ENCODE data around the gene TUT7. TPM values are rescaled to one million over a fixed set of nuclear protein-coding genes. Genes with fewer than 3 reads are reported as not detected.

The TUT7 gene
- total and polyA plus RNA-seq, 10 of the 15 experiments (the other 5 are each of a cell fraction or from before 2014, with no cell fraction given), result 10.0 to 49.8 (median 30.4) TPM

GRCh38 chr9:86285261-86285660, 68.9 kb downstream of the TUT7 start:
- no peaks in the 10 kb centered on the region for H3K27me3 ChIP-seq (replicated peaks in 1 of 2; ENCODE audit: control insufficient read depth in 2 of 2, insufficient read depth in 2 of 2, low read length in 1 of 2)
- no peak overlapping the region for H2AFZ ChIP-seq (ENCODE audit: control insufficient read depth, low read depth, low read length)
- H3K27ac ChIP-seq (ENCODE audit: control insufficient read depth, insufficient read depth), result no peak overlapping the region
- no peak overlapping the region for H3K9ac ChIP-seq (ENCODE audit: control insufficient read depth, insufficient read depth, low read length)
- no peak overlapping the region for H3K4me2 ChIP-seq (ENCODE audit: control insufficient read depth, insufficient read depth)
- FAIRE-seq (no peak), DNase-seq (ENCODE audit: low read depth, low spot score) (no peak), ATAC-seq (no peak)
- CTCF ChIA-PET, result no interaction called here
- peaks cover 0 to 14% of the 10 kb centered on the region in 2 experiments; a peak in 2 of 4 replicates for H3K36me3 ChIP-seq (ENCODE audit: control insufficient read depth in 2 of 2, insufficient read depth in 2 of 2, low read length in 1 of 2)
- peaks cover 15% of the 10 kb centered on the region for H3K79me2 ChIP-seq (ENCODE audit: control insufficient read depth, insufficient read depth, low read length)
- in situ Hi-C loops (cut with MboI) (loop anchor here (25.0 kb wide), 1 partner anchor 473 kb away; no protein-coding TSS in a partner anchor), intact Hi-C loops (cut with micrococcal nuclease; ENCODE audit: unreplicated experiment) (no loop called here)
- RAD21 ChIA-PET (ENCODE audit: unreplicated experiment), result no interaction called here
- SMC1A ChIA-PET (ENCODE audit: uncharacterized antibody, unreplicated experiment), result no interaction called here
- 64% methylated on average over 2 of the region's 2 CpGs for WGBS (ENCODE audit: insufficient coverage, insufficient replicate concordance, low lambda C conversion rate, missing lambda C conversion rate)
- TF ChIP-seq ZNF217 (IDR thresholded peaks at IDR 0.05), result no peak
- TF ChIP-seq HDGF (IDR thresholded peaks at IDR 0.05), result no peak
- no peak for TF ChIP-seq TCF7 (IDR thresholded peaks at IDR 0.05; ENCODE audit: borderline replicate concordance)
- no peak for TF ChIP-seq ESRRA (IDR thresholded peaks at IDR 0.05; ENCODE audit: low read length)
- no peak for TF ChIP-seq NR2F1 (conservative IDR thresholded peaks at IDR 0.05)
- no peak for TF ChIP-seq PML (IDR thresholded peaks at IDR 0.05; ENCODE audit: low read length)
- TF ChIP-seq, protein P1, sequence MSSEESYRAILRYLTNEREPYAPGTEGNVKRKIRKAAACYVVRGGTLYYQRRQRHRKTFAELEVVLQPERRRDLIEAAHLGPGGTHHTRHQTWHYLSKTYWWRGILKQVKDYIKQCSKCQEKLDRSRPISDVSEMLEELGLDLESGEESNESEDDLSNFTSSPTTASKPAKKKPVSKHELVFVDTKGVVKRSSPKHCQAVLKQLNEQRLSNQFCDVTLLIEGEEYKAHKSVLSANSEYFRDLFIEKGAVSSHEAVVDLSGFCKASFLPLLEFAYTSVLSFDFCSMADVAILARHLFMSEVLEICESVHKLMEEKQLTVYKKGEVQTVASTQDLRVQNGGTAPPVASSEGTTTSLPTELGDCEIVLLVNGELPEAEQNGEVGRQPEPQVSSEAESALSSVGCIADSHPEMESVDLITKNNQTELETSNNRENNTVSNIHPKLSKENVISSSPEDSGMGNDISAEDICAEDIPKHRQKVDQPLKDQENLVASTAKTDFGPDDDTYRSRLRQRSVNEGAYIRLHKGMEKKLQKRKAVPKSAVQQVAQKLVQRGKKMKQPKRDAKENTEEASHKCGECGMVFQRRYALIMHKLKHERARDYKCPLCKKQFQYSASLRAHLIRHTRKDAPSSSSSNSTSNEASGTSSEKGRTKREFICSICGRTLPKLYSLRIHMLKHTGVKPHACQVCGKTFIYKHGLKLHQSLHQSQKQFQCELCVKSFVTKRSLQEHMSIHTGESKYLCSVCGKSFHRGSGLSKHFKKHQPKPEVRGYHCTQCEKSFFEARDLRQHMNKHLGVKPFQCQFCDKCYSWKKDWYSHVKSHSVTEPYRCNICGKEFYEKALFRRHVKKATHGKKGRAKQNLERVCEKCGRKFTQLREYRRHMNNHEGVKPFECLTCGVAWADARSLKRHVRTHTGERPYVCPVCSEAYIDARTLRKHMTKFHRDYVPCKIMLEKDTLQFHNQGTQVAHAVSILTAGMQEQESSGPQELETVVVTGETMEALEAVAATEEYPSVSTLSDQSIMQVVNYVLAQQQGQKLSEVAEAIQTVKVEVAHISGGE (CRISPR knock-in tag; IDR thresholded peaks at IDR 0.05), result no peak
- TF ChIP-seq MTA3 (IDR thresholded peaks at IDR 0.05; ENCODE audit: borderline replicate concordance, low read length), result no peak
- no peak for TF ChIP-seq KAT2A (conservative IDR thresholded peaks at IDR 0.05; ENCODE audit: control insufficient read depth, low read depth, low read length)
- no peak for TF ChIP-seq KLF5 (IDR thresholded peaks at IDR 0.05; ENCODE audit: partially characterized antibody)
- no peak for TF ChIP-seq TARDBP (IDR thresholded peaks at IDR 0.05; ENCODE audit: borderline replicate concordance)
- TF ChIP-seq, protein P2, sequence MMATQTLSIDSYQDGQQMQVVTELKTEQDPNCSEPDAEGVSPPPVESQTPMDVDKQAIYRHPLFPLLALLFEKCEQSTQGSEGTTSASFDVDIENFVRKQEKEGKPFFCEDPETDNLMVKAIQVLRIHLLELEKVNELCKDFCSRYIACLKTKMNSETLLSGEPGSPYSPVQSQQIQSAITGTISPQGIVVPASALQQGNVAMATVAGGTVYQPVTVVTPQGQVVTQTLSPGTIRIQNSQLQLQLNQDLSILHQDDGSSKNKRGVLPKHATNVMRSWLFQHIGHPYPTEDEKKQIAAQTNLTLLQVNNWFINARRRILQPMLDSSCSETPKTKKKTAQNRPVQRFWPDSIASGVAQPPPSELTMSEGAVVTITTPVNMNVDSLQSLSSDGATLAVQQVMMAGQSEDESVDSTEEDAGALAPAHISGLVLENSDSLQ (IDR thresholded peaks at IDR 0.05), result no peak
- TF ChIP-seq SMAD5 (IDR thresholded peaks at IDR 0.05; ENCODE audit: low read depth), result no peak
- TF ChIP-seq, protein P3, sequence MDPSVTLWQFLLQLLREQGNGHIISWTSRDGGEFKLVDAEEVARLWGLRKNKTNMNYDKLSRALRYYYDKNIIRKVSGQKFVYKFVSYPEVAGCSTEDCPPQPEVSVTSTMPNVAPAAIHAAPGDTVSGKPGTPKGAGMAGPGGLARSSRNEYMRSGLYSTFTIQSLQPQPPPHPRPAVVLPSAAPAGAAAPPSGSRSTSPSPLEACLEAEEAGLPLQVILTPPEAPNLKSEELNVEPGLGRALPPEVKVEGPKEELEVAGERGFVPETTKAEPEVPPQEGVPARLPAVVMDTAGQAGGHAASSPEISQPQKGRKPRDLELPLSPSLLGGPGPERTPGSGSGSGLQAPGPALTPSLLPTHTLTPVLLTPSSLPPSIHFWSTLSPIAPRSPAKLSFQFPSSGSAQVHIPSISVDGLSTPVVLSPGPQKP (IDR thresholded peaks at IDR 0.05; ENCODE audit: low read depth, low read length), result no peak
- no peak for TF ChIP-seq LARP7 (IDR thresholded peaks at IDR 0.05)
- TF ChIP-seq KDM1A (IDR thresholded peaks at IDR 0.05; ENCODE audit: borderline replicate concordance), result no peak
- POLR2A ChIA-PET, result no interaction called here
- BruUV-seq (replicated peaks), result no TSS peak
- H3K4me1 ChIP-seq (ENCODE audit: control insufficient read depth, insufficient read depth, low read length), result peaks cover 5% of the 10 kb centered on the region; the same call in 1 of the 2 replicates
- H3K4me3 ChIP-seq, result no peak overlapping the region
- H3K9me3 ChIP-seq (replicated peaks; ENCODE audit: control insufficient read depth, insufficient read depth, low read length), result no peaks in the 10 kb centered on the region
- H4K20me1 ChIP-seq (ENCODE audit: control insufficient read depth, insufficient read depth), result no peaks in the 10 kb centered on the region; the same call in 1 of the 2 replicates
